ENCODE results near the gene SRI. TPM values are rescaled to one million over a fixed set of nuclear protein-coding genes. Genes with fewer than 3 reads are reported as not detected.

Gene SRI
- total RNA-seq, 4 donors from 2014 or later = 72.3 to 99.5 (median 88.8) TPM

DNA sequence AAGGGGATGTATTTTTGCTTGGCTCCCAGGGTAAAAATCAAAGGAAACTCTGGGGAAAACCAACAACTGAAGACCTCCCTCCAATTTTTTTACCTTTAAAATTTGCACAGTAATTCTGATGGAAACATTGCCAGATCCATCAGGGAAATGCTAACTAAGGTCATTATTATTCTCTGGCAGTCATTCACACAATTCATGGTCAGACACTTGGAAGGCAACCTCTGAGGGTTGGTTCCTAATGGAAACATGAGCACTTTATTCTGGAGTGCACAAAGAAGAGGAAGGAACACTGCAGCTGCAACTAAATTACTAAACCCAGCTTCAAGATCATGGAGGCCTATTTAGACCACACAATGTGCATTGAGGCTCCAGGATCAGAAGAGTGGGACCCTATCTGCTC, 34.2 kb downstream of the SRI start:
- Histone ChIP-seq H3K4me3 (replicated peaks in 1 of 3) (no peak overlapping the region), H3K27ac (no peak overlapping the region), H3K36me3 (no peaks in the 10 kb centered on the region), H3K27me3 (no peaks in the 10 kb centered on the region), H3K9me3 (no peaks in the 10 kb centered on the region), H3K4me1 (no peaks in the 10 kb centered on the region)
- DNase-seq = no peak
- intact Hi-C loops (cut with DNase I) = no loop called here
- TF ChIP-seq CTCF (IDR thresholded peaks at IDR 0.05) (no peak), POLR2A (IDR thresholded peaks at IDR 0.05) (no peak)

DNA sequence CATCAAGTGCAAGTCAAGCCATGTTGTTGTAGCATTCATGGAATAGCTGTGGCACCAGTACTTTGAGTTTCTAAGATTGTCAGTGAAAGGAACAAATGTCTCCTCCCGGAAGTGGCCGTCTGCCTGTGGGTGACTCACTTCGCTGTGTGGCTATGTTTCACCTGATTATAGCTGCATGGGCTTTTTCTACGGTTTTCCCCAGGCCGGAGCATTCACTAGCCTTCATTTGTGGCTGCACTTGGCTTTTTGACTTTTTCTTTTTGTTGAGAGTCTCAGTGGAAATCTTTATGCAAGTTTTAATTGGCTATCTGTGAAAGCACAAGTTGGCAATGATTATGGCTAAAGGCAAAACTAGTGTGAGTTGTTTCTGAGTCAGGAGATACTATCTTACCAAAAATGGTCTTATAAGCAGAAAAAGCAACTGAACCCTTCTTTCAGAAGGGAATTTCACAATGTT, 35.0 kb downstream of the SRI start:
- H3K27ac ChIP-seq = no peak overlapping the region
- H3K4me3 ChIP-seq (replicated peaks in 1 of 3) = no peak overlapping the region
- TF ChIP-seq POLR2A (IDR thresholded peaks at IDR 0.05) = no peak
- no peaks in the 10 kb centered on the region for H3K4me1 ChIP-seq
- DNase-seq = no peak
- no peaks in the 10 kb centered on the region for H3K9me3 ChIP-seq
- WGBS, 2 donors = 87 to 89% methylated on average over 5 of the region's 5 CpGs
- intact Hi-C loops (cut with DNase I) = no loop called here
- no peaks in the 10 kb centered on the region for H3K36me3 ChIP-seq
- no peaks in the 10 kb centered on the region for H3K27me3 ChIP-seq

GRCh38 chr7:88183051-88183450, 36.8 kb downstream of the SRI start:
- Histone ChIP-seq H3K9me3 (no peaks in the 10 kb centered on the region), H3K36me3 (no peaks in the 10 kb centered on the region), H3K27me3 (no peaks in the 10 kb centered on the region), H3K4me3 (replicated peaks in 1 of 3) (no peak overlapping the region), H3K27ac (no peak overlapping the region), H3K4me1 (no peaks in the 10 kb centered on the region)
- DNase-seq = no peak
- no peak for TF ChIP-seq CTCF (IDR thresholded peaks at IDR 0.05)
- TF ChIP-seq POLR2A (IDR thresholded peaks at IDR 0.05) = no peak
- intact Hi-C loops (cut with DNase I) = no loop called here
- 93 to 97% methylated on average over 1 of the region's 1 CpG for WGBS, 2 donors

DNA sequence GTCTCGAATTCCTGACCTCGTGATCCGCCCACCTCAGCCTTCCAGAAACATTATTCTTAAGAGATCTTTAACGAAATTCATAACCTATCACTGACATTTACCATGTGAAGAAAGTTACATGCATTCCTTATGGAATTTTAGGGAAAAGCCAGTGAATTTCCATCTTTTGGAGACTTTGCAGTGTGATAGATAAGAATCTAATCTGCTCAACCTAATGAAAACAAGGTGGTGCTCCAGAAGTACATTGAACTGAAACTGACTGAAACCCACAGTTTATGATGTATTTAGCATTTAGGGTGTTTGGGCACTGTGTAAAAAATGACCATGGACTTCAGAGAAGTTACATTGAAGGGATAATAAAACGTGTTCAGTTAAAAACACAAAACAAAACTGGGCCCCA, 43.6 kb downstream of the SRI start:
- no peaks in the 10 kb centered on the region for H3K4me1 ChIP-seq
- 87 to 91% methylated on average over 5 of the region's 5 CpGs for WGBS, 2 donors
- H3K27me3 ChIP-seq = no peaks in the 10 kb centered on the region
- TF ChIP-seq CTCF (IDR thresholded peaks at IDR 0.05) (no peak), POLR2A (IDR thresholded peaks at IDR 0.05) (no peak)
- no peaks in the 10 kb centered on the region for H3K36me3 ChIP-seq
- no peak overlapping the region for H3K27ac ChIP-seq
- intact Hi-C loops (cut with DNase I) = no loop called here
- no peak for DNase-seq
- no peaks in the 10 kb centered on the region for H3K9me3 ChIP-seq
- H3K4me3 ChIP-seq (replicated peaks in 1 of 3) = no peak overlapping the region

DNA sequence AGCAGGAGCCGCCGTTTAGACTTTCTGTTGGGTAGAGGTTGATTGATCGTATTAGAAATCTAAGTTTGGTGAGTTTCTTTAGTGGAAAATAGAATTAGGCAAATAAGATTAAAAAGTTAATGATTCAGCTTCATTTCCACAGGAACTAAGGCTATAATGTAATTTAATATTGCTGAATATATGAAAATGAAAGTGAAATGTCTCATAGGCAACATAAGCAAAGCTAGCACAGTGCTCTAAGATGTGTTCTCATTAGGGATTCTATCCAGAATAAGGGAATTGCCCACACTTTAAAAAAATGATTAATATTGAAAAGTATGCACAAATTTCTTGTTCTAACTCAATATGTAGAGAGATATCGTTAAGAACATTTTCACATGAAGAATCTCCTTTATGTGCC, 47.0 kb downstream of the SRI start:
- no peak overlapping the region for H3K27ac ChIP-seq
- no peak overlapping the region for H3K4me3 ChIP-seq (replicated peaks in 1 of 3)
- H3K27me3 ChIP-seq = no peaks in the 10 kb centered on the region
- H3K9me3 ChIP-seq = no peaks in the 10 kb centered on the region
- no peak for DNase-seq
- TF ChIP-seq CTCF (IDR thresholded peaks at IDR 0.05) = no peak
- no peak for TF ChIP-seq POLR2A (IDR thresholded peaks at IDR 0.05)
- 94 to 95% methylated on average over 4 of the region's 4 CpGs for WGBS, 2 donors
- no peaks in the 10 kb centered on the region for H3K36me3 ChIP-seq
- H3K4me1 ChIP-seq = no peaks in the 10 kb centered on the region
- intact Hi-C loops (cut with DNase I) = no loop called here

All from thyroid gland (tissue), 4 donors.